PFSK-1 (cell line): ENCODE results near the gene DRAXIN.

Experiments
- FOXP2 ChIP-seq: optimal IDR thresholded peaks from 2 replicates; pipeline ENCODE3; 2011; ENCODE audit warnings: borderline replicate concordance, control low read depth, inconsistent platforms; ENCODE audit not compliant: insufficient read depth; ENCODE audit errors: extremely low read length, extremely low read depth
- POLR2AphosphoS5 ChIP-seq: IDR thresholded peaks from 2 replicates; pipeline ENCODE4 v1.6.1; 2012; ENCODE audit warnings: low read depth, mild to moderate bottlenecking, control low read depth, low read length, moderate library complexity
- REST ChIP-seq, 2 experiments: IDR thresholded peaks; 2 replicates each; pipeline versions ENCODE4 v1.6.1 to v1.8.0; 2011 to 2012; ENCODE audit warnings: low read depth in 2 of 2, low read length in 2 of 2, control low read depth in 1 of 2, inconsistent platforms in 1 of 2, mild to moderate bottlenecking in 1 of 2, moderate library complexity in 1 of 2; ENCODE audit not compliant: insufficient read depth in 1 of 2
- SIN3A ChIP-seq: IDR thresholded peaks from 2 replicates; pipeline ENCODE4 v1.6.1; 2012; ENCODE audit warnings: mild to moderate bottlenecking, low read length, moderate library complexity, borderline replicate concordance; ENCODE audit not compliant: insufficient read depth
- TAF1 ChIP-seq: IDR thresholded peaks from 2 replicates; pipeline ENCODE4 v1.6.1; 2012; ENCODE audit warnings: low read length, control low read depth, borderline replicate concordance; ENCODE audit not compliant: insufficient read depth

Gene DRAXIN

GRCh38 chr1:11652203-11652780 is 39.2 kb upstream of the DRAXIN start:
- no peak for TF ChIP-seq POLR2AphosphoS5
- TF ChIP-seq FOXP2 = no peak
- TF ChIP-seq REST (IDR thresholded peaks at IDR 0.05; ENCODE audit: insufficient read depth in 1 of 2, low read depth in 2 of 2, low read length in 2 of 2) = no peak
- TF ChIP-seq SIN3A = no peak
- no peak for TF ChIP-seq TAF1

GRCh38 chr1:11653101-11653860 is 38.2 kb upstream of the DRAXIN start:
- TF ChIP-seq FOXP2 = no peak
- TF ChIP-seq TAF1 = no peak
- no peak for TF ChIP-seq POLR2AphosphoS5
- no peak for TF ChIP-seq REST (IDR thresholded peaks at IDR 0.05; ENCODE audit: insufficient read depth in 1 of 2, low read depth in 2 of 2, low read length in 2 of 2)

- TF ChIP-seq REST (IDR thresholded peaks at IDR 0.05; ENCODE audit: insufficient read depth in 1 of 2, low read depth in 2 of 2, low read length in 2 of 2) = no peak
- TF ChIP-seq FOXP2 = no peak
- no peak for TF ChIP-seq SIN3A
- TF ChIP-seq TAF1 = no peak
- TF ChIP-seq POLR2AphosphoS5 = no peak
Measured at GRCh38 chr1:11653861-11654136, 37.7 kb upstream of the DRAXIN start.

- no peak for TF ChIP-seq FOXP2
Measured at GRCh38 chr1:11654137-11654938, 37.2 kb upstream of the DRAXIN start, which contains the start of the genes FBXO2 and FBXO44. Gene FBXO2, minus strand, starts transcription at chr1:11654429. Its CDS starts 89 bp downstream, at chr1:11654340. Gene FBXO44, plus strand, starts transcription at chr1:11654877. Its CDS starts 959 bp downstream, at chr1:11655836.

GRCh38 chr1:11654939-11655808 is 36.3 kb upstream of the DRAXIN start:
- TF ChIP-seq TAF1 (no peak), FOXP2 (no peak), POLR2AphosphoS5 (no peak), REST (IDR thresholded peaks at IDR 0.05; ENCODE audit: insufficient read depth in 1 of 2, low read depth in 2 of 2, low read length in 2 of 2) (no peak), SIN3A (no peak)
